ENCODE data around the gene FGF18.

DNA sequence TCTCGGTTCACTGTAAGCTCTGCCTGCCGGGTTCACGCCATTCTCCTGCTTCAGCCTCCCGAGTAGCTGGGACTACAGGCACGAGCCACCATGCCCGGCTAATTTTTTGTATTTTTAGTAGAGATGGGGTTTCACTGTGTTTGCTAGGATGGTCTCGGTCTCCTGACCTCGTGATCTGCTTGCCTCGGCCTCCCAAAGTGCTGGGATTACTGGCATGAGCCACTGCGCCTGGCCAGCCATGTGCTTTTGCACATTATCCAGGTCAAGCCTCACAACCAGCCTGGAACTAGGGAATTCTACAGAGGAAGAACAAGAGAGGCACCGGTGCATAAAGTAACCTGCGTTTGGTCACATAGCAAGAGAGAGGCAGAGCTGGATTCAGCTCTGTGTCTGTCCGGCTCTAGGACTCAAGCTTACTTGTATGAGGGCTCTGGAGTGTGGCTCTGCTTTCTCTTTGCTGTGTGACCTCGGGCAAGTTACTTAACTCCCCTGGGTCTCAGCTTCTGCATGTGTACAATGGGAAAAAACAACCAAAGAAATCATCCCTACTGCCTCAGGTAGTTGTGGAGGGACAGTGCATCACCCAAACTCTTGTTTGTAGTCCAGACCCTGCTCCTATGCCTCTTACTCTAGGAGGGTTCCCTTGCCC is 6.3 kb downstream of the FGF18 start:
- TF ChIP-seq, protein P1, sequence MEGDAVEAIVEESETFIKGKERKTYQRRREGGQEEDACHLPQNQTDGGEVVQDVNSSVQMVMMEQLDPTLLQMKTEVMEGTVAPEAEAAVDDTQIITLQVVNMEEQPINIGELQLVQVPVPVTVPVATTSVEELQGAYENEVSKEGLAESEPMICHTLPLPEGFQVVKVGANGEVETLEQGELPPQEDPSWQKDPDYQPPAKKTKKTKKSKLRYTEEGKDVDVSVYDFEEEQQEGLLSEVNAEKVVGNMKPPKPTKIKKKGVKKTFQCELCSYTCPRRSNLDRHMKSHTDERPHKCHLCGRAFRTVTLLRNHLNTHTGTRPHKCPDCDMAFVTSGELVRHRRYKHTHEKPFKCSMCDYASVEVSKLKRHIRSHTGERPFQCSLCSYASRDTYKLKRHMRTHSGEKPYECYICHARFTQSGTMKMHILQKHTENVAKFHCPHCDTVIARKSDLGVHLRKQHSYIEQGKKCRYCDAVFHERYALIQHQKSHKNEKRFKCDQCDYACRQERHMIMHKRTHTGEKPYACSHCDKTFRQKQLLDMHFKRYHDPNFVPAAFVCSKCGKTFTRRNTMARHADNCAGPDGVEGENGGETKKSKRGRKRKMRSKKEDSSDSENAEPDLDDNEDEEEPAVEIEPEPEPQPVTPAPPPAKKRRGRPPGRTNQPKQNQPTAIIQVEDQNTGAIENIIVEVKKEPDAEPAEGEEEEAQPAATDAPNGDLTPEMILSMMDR (IDR thresholded peaks at IDR 0.05), result no peak
- TF ChIP-seq REST (IDR thresholded peaks at IDR 0.05; ENCODE audit: insufficient read depth in 1 of 2, low read depth in 2 of 2, low read length in 1 of 2) (no peak), POLR2AphosphoS5 (IDR thresholded peaks at IDR 0.05; ENCODE audit: low read depth, low read length) (no peak), SIN3A (IDR thresholded peaks at IDR 0.05; ENCODE audit: borderline replicate concordance, insufficient read depth, low read depth, low read length) (no peak), TCF7L2 (IDR thresholded peaks at IDR 0.05; ENCODE audit: low read depth, low read length) (no peak)

Data from Panc1 (cell line).